Measurements from ENCODE around the gene IRF8.

IRF8 gene

DNA sequence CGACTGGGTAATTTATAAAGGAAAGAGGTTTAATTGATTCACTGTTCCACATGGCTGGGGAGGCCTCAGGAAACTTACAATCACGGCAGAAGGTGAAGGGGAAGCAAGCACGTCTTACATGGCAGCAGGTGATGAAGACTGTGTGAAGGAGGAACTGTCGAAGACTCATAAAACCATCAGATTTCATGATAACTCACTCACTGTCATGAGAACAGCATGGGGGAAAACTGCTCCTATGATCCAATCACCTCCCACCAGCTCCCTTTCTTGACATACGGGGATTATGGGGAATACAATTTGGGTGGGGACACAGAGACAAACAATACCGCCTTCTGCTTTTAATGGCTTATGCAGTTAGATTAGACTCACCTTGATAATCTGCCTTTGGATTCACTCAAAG is 19.4 kb upstream of the IRF8 start:
- Histone ChIP-seq H2BK5ac (ENCODE audit: low read depth, low read length, poor library complexity, severe bottlenecking) (no peak overlapping the region), H3K9me3 (ENCODE audit: control insufficient read depth, low read length) (no peaks in the 10 kb centered on the region), H3K27ac (ENCODE audit: low read length, poor library complexity, severe bottlenecking) (no peak overlapping the region), H3K4ac (ENCODE audit: low read depth in 1 of 2, low read length in 2 of 2) (no peak overlapping the region), H4K91ac (ENCODE audit: low read length) (no peak overlapping the region), H2BK120ac (ENCODE audit: low read depth, low read length) (no peak overlapping the region), H3K18ac (ENCODE audit: low read depth in 1 of 2, low read length in 2 of 2) (no peak overlapping the region), H2AFZ (ENCODE audit: low read depth, low read length) (no peak overlapping the region), H3K4me3 (ENCODE audit: insufficient read depth in 1 of 2, low read depth in 1 of 2, low read length in 2 of 2) (no peak overlapping the region), H3K79me1 (replicated peaks; ENCODE audit: low read length, poor library complexity, severe bottlenecking) (no peaks in the 10 kb centered on the region), H2BK15ac (ENCODE audit: low read depth, poor library complexity, severe bottlenecking) (no peak overlapping the region), H2BK12ac (ENCODE audit: low read length in 2 of 2) (no peak overlapping the region), H3K23ac (ENCODE audit: low read length in 2 of 2) (no peak overlapping the region), H4K8ac (ENCODE audit: low read length) (no peak overlapping the region), H3K4me1 (ENCODE audit: control insufficient read depth, insufficient read depth, low read depth, low read length) (peaks cover 4% of the 10 kb centered on the region), H3K4me2 (ENCODE audit: low read length, poor library complexity, severe bottlenecking) (no peak overlapping the region), H3K27me3 (ENCODE audit: control insufficient read depth in 1 of 2, insufficient read depth in 1 of 2, low read length in 2 of 2) (peaks cover 18 to 46% of the 10 kb centered on the region in 2 experiments), H3K14ac (ENCODE audit: low read length in 2 of 2) (no peak overlapping the region), H2AK5ac (ENCODE audit: low read length, severe bottlenecking) (no peak overlapping the region), H3K9ac (ENCODE audit: low read length) (no peak overlapping the region), H3K36me3 (ENCODE audit: control insufficient read depth in 1 of 2, insufficient read depth in 2 of 2, low read depth in 1 of 2, low read length in 2 of 2) (no peaks in the 10 kb centered on the region)
- no peak for DNase-seq
- WGBS = 76% methylated on average over 5 of the region's 6 CpGs

DNA sequence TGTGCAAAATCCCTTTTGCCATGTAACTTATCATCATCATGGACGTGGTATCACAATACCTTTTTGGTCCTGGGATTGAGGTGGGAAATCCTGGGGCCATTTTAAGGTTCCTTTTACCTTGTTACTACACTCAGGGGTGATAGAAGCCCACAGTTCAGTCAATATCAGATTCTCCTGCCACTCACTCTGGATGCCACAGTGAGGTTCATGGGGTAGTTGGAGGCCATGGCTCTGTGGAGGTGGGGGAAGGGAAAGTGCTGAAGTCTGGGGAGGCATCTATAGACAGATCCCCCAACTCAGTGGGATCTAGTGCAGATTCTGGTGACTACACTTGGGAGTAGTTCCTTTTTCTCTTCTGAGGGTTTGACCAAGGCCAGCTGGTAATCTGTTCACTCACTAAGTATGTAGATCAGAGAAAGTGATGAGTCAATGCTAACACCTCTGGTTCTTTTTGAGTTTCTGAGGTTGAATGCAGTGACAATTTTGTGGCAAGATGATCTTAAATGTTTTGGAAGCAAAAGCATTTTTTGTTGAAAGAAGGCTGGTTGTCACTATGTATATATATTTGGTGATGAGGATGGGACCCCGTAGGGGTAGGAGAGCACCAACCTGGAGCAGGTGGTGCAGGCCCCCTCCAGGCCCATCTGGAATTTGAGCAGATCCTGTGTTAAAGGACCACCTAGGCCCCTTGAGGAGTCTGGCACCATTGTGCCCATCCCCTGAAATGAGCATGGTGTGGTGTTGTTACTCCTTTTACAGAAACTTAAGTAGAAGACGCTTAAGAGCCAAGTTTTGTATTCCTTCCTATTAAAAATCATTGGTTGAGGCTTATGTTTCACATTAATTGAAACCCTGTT is 18.8 kb upstream of the IRF8 start:
- Histone ChIP-seq H4K8ac (ENCODE audit: low read length) (no peak overlapping the region), H3K4me2 (ENCODE audit: low read length, poor library complexity, severe bottlenecking) (no peak overlapping the region), H4K91ac (ENCODE audit: low read length) (no peak overlapping the region), H3K36me3 (ENCODE audit: control insufficient read depth in 1 of 2, insufficient read depth in 2 of 2, low read depth in 1 of 2, low read length in 2 of 2) (no peaks in the 10 kb centered on the region), H2AFZ (ENCODE audit: low read depth, low read length) (no peak overlapping the region), H3K4me1 (ENCODE audit: control insufficient read depth, insufficient read depth, low read depth, low read length) (peaks cover 4% of the 10 kb centered on the region), H3K27me3 (ENCODE audit: control insufficient read depth in 1 of 2, insufficient read depth in 1 of 2, low read length in 2 of 2) (peaks cover 18 to 52% of the 10 kb centered on the region in 2 experiments), H3K27ac (ENCODE audit: low read length, poor library complexity, severe bottlenecking) (no peak overlapping the region), H2BK12ac (ENCODE audit: low read length in 2 of 2) (no peak overlapping the region), H3K18ac (ENCODE audit: low read depth in 1 of 2, low read length in 2 of 2) (no peak overlapping the region), H3K9me3 (ENCODE audit: control insufficient read depth, low read length) (no peaks in the 10 kb centered on the region), H3K14ac (ENCODE audit: low read length in 2 of 2) (no peak overlapping the region), H3K9ac (ENCODE audit: low read length) (no peak overlapping the region), H3K4me3 (ENCODE audit: insufficient read depth in 1 of 2, low read depth in 1 of 2, low read length in 2 of 2) (no peak overlapping the region), H2BK120ac (ENCODE audit: low read depth, low read length) (no peak overlapping the region), H2BK15ac (ENCODE audit: low read depth, poor library complexity, severe bottlenecking) (no peak overlapping the region), H3K4ac (ENCODE audit: low read depth in 1 of 2, low read length in 2 of 2) (no peak overlapping the region), H2AK5ac (ENCODE audit: low read length, severe bottlenecking) (no peak overlapping the region), H2BK5ac (ENCODE audit: low read depth, low read length, poor library complexity, severe bottlenecking) (no peak overlapping the region), H3K23ac (ENCODE audit: low read length in 2 of 2) (no peak overlapping the region), H3K79me1 (replicated peaks; ENCODE audit: low read length, poor library complexity, severe bottlenecking) (no peaks in the 10 kb centered on the region)
- no peak for DNase-seq
- WGBS = 95% methylated on average over 1 of the region's 3 CpGs

DNA sequence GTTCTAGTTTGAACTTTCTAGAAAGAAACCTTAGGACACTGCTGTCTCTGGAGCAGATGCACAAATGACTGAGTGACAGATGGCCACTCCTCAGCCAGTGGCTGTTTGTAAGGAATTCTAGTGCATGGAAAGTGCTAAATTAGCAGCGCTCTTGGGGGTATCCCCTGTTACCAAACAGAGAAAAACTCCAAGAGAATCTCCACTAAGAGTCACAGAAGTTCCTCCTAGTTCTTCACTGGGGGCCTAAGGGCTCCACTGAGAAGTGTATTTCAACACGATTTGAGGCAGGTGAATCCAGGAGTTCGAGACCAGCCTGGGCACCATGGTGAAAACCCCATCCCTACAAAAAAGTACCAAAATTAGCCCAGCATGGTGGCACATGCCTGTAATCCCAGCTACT is 18.1 kb upstream of the IRF8 start:
- Histone ChIP-seq H2AK5ac (ENCODE audit: low read length, severe bottlenecking) (no peak overlapping the region), H3K4ac (ENCODE audit: low read depth in 1 of 2, low read length in 2 of 2) (no peak overlapping the region), H3K4me3 (ENCODE audit: insufficient read depth in 1 of 2, low read depth in 1 of 2, low read length in 2 of 2) (no peak overlapping the region), H2BK120ac (ENCODE audit: low read depth, low read length) (no peak overlapping the region), H2BK5ac (ENCODE audit: low read depth, low read length, poor library complexity, severe bottlenecking) (no peak overlapping the region), H3K79me1 (replicated peaks; ENCODE audit: low read length, poor library complexity, severe bottlenecking) (no peaks in the 10 kb centered on the region), H3K18ac (ENCODE audit: low read depth in 1 of 2, low read length in 2 of 2) (no peak overlapping the region), H3K23ac (ENCODE audit: low read length in 2 of 2) (no peak overlapping the region), H3K27me3 (ENCODE audit: control insufficient read depth in 1 of 2, insufficient read depth in 1 of 2, low read length in 2 of 2) (peaks cover 18 to 54% of the 10 kb centered on the region in 2 experiments), H4K91ac (ENCODE audit: low read length) (no peak overlapping the region), H3K4me1 (ENCODE audit: control insufficient read depth, insufficient read depth, low read depth, low read length) (peaks cover 4% of the 10 kb centered on the region), H2BK12ac (ENCODE audit: low read length in 2 of 2) (no peak overlapping the region), H3K27ac (ENCODE audit: low read length, poor library complexity, severe bottlenecking) (no peak overlapping the region), H3K9ac (ENCODE audit: low read length) (no peak overlapping the region), H3K14ac (ENCODE audit: low read length in 2 of 2) (no peak overlapping the region), H2BK15ac (ENCODE audit: low read depth, poor library complexity, severe bottlenecking) (no peak overlapping the region), H3K4me2 (ENCODE audit: low read length, poor library complexity, severe bottlenecking) (no peak overlapping the region), H3K36me3 (ENCODE audit: control insufficient read depth in 1 of 2, insufficient read depth in 2 of 2, low read depth in 1 of 2, low read length in 2 of 2) (no peaks in the 10 kb centered on the region), H2AFZ (ENCODE audit: low read depth, low read length) (no peak overlapping the region), H4K8ac (ENCODE audit: low read length) (no peak overlapping the region), H3K9me3 (ENCODE audit: control insufficient read depth, low read length) (no peaks in the 10 kb centered on the region)
- 94% methylated on average over 3 of the region's 3 CpGs for WGBS
- no peak for DNase-seq

DNA sequence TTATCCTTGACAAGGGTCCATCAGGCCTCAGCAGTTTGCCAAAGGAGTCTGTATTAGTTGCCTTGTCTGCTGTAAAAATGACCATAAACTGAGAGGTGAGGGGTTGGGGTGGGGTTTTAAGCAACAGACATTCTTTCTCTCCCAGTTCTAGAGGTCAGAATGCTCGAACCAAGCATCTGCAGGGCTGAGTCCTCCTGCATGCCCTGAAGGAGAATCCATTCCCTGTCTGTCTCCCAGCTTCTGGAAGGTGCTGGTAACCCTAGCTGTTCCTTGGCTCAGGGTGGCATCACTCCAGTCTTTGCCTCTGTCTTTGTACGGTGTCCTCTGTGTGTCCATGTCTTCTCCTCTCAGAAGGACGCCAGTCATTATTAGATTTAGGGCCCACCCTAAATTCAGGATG is 17.5 kb upstream of the IRF8 start:
- H3K4me3 ChIP-seq (ENCODE audit: insufficient read depth in 1 of 2, low read depth in 1 of 2, low read length in 2 of 2) = no peak overlapping the region
- H3K4ac ChIP-seq (ENCODE audit: low read depth in 1 of 2, low read length in 2 of 2) = no peak overlapping the region
- no peak overlapping the region for H3K9ac ChIP-seq (ENCODE audit: low read length)
- H2BK15ac ChIP-seq (ENCODE audit: low read depth, poor library complexity, severe bottlenecking) = no peak overlapping the region
- peaks cover 4% of the 10 kb centered on the region for H3K4me1 ChIP-seq (ENCODE audit: control insufficient read depth, insufficient read depth, low read depth, low read length)
- no peaks in the 10 kb centered on the region for H3K9me3 ChIP-seq (ENCODE audit: control insufficient read depth, low read length)
- no peak overlapping the region for H2BK12ac ChIP-seq (ENCODE audit: low read length in 2 of 2)
- H3K27me3 ChIP-seq (ENCODE audit: control insufficient read depth in 1 of 2, insufficient read depth in 1 of 2, low read length in 2 of 2) = peaks cover 18 to 55% of the 10 kb centered on the region in 2 experiments
- WGBS = 45% methylated on average over 2 of the region's 3 CpGs
- no peak overlapping the region for H3K4me2 ChIP-seq (ENCODE audit: low read length, poor library complexity, severe bottlenecking)
- no peak overlapping the region for H2AK5ac ChIP-seq (ENCODE audit: low read length, severe bottlenecking)
- H3K18ac ChIP-seq (ENCODE audit: low read depth in 1 of 2, low read length in 2 of 2) = no peak overlapping the region
- H3K79me1 ChIP-seq (replicated peaks; ENCODE audit: low read length, poor library complexity, severe bottlenecking) = no peaks in the 10 kb centered on the region
- no peak overlapping the region for H3K23ac ChIP-seq (ENCODE audit: low read length in 2 of 2)
- H3K27ac ChIP-seq (ENCODE audit: low read length, poor library complexity, severe bottlenecking) = no peak overlapping the region
- H3K36me3 ChIP-seq (ENCODE audit: control insufficient read depth in 1 of 2, insufficient read depth in 2 of 2, low read depth in 1 of 2, low read length in 2 of 2) = no peaks in the 10 kb centered on the region
- no peak overlapping the region for H3K14ac ChIP-seq (ENCODE audit: low read length in 2 of 2)
- no peak overlapping the region for H4K8ac ChIP-seq (ENCODE audit: low read length)
- no peak overlapping the region for H2BK120ac ChIP-seq (ENCODE audit: low read depth, low read length)
- no peak overlapping the region for H2BK5ac ChIP-seq (ENCODE audit: low read depth, low read length, poor library complexity, severe bottlenecking)
- no peak overlapping the region for H2AFZ ChIP-seq (ENCODE audit: low read depth, low read length)
- DNase-seq = no peak
- H4K91ac ChIP-seq (ENCODE audit: low read length) = no peak overlapping the region
